GM21515 (cell line): ENCODE measurements around the gene NEDD4L.
A peak's percentile ranks its signal among the peaks of the same experiment; 100 is the strongest.

Source experiments
- ATAC-seq: cut with Tn5 transposase; IDR thresholded peaks from one replicate; pipeline ENCODE4 v1.9.1; 2021; ENCODE audit not compliant: unreplicated experiment

NEDD4L gene

DNA sequence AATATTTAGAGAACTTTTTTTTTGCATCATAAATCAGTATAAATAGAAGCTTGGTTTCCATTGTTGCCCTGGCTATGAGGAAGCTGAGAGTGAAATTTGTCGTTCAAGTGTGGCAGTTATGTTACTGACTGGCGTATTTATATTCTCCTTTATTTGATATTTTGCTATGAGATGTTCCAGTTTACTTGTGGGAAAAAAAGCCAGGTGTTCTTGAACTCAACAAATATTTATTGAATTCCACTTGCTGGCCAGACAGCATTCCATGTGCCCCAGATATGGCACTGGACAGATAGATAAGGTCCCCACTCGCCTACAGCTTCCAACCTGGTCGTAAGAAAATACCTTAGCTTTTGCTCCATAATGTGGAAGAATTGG lies 44.7 kb downstream of the NEDD4L start:
- no peak for ATAC-seq

GRCh38 chr18:58091099-58091611 lies 47.1 kb downstream of the NEDD4L start:
- ATAC-seq = peak; percentile 61

DNA sequence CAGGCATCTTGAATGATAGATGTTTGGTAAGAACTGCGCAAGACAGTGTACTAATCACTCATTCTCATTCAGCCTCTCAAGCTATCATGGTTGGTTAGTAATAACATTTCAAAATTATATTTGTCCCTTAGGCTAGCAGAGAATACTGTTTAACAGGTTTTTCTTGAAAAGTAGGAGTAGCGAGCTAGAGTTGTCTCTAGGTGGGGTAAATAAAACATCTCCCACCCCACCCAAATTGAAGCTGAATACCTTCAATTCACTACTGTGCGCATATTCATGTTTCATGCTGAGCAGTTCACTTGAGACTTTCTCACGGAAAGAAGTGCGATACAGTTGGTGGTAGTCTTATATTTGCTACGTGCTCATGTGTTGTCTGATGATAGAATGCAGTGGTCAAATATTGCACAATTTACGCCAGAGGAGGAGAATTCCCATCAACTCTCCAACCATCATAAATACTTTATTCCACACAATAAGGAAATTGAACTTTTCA lies 49.3 kb downstream of the NEDD4L start:
- no peak for ATAC-seq

DNA sequence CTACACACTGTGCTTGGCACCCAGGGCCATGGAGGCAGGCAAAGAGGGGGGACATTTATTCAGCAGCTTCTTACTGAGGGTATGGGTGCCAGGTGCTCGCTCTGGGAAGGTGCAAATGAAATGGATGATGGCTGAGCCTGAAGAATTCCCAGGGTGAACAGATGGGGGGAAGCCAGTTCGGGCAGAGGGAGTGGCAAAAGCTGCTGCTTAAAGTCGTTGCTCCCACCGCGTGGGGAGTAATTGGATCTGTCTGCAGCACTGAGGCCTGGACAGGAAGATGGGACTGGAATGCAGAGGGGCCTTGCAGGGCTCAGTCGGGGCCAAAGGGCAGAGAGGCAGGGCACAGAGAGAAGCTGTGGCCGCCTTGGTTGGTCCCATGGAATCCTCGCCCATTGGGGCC lies 51.2 kb downstream of the NEDD4L start:
- no peak for ATAC-seq

DNA sequence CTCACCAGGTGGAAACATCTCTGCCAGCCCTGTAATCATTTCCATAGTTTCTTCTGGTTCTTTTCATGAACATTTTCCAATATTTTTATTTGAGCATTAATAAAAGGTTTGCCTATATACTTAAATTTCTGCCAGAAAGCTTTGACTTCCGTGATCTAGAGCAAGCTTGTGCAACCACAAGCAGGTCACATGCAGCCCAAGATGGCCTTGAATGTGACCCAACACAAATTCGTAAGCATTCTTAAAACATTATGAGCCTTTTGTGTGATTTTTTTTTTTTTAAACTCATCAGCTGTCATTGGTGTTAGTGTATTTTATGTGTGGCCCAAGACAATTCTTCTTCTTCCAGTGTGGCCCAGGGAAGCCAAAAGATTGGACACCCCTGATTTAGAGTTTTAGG lies 51.6 kb downstream of the NEDD4L start:
- ATAC-seq = no peak

- no peak for ATAC-seq
Observed at GRCh38 chr18:58096658-58097057, 52.6 kb downstream of the NEDD4L start.

DNA sequence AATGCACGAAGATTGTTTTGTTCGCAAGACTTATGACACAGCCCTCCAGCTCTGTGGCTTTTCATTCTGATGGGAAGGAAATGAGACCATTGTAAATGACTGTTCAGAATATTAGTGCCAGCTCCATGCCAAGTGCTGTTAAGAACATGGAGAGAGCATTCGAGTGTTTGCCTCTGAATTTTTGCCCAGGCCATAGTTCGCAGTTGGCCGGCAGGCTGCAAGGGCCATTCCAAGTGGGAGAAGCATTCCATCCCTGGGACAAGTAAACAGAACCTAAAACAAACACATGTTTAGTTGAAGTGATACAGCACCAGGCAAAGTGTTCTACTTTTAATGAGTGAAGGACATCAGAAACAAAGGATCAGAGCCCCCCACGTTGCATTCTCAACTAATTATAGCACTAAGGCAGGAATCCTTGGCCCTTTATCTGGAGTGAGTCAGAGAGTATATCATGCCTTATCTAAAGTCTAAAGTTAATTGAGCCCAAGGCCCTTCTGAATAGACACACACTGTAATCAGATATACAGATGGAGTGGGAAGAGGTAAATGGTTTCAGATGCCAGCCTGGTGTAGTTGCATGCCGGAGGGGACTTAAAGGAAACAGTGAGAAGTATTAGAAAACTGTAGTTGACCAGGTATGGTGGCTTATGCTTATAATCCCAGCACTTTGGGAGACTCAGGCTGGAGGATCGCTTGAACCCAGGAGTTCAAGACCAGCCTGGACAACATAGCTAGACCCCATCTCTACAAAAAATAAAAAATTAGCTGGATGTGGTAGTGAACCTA lies 53.3 kb downstream of the NEDD4L start:
- no peak for ATAC-seq

GRCh38 chr18:58097907-58098166 lies 53.8 kb downstream of the NEDD4L start:
- no peak for ATAC-seq

DNA sequence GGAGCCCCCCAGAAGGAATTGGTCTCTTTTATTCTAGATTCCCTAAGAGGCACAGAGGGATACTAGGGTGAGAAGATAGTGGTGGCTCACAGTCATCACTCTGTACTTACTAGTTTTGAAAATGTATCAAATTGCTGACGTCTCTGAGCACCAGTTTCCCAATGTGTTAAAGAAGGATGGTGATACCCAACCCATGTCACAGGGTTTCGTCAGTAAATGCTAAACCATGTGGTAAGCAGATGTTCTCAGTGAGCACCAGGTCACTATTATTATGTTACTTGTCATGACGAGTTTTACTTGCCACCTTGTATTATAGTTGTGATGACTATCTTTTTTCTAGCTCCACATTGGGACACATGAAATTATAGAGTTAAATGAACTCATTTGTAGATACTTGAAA lies 54.7 kb downstream of the NEDD4L start:
- ATAC-seq = no peak

DNA sequence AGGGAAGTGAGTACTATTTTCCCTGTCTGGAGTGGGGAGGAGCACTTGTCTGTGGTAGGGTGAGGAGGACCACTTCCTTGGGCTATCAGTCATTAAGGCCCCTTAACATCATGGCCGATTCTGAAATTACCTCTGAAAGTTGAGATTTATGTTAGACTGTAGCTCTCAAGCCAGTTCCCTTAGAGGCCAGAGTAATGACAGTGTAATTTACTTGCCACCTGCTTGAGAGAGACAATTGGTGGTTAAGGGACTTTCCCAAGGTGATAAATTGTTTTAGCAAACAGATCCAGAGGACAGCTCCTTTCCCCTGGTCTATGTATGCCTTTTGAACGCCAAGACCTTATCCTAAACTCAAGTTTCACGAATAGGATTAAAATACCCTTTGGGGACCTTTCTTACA lies 56.1 kb downstream of the NEDD4L start:
- no peak for ATAC-seq

DNA sequence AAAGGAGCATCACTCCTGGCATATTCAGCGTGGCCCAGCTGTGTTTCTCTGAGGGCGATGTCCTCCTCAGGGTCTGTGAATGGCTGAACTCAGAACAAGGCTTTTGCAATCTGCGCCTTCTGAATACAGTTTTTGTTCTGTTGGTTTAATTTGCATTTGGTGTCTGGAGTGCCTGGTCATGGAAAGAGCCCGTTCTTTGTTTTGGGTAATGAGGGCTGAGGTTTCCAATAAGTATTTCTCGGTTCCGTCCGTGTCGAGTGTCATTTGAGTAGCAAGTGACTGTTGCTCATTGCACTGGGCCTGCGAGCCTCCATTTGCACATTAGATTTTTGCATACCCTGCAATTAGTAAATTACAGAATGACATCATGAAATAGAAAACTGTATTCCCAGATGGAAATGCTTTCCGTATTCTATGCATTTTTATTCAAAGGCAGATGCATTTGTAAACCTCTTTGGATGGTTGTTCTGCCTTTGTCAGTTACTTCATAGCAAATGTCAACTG lies 57.3 kb downstream of the NEDD4L start:
- ATAC-seq = no peak

- no peak for ATAC-seq
Observed at GRCh38 chr18:58102018-58102417, 58.0 kb downstream of the NEDD4L start.

- no peak for ATAC-seq
Observed at GRCh38 chr18:58102875-58103274, 58.8 kb downstream of the NEDD4L start.

- no peak for ATAC-seq
Observed at GRCh38 chr18:58103339-58103985, 59.4 kb downstream of the NEDD4L start.

DNA sequence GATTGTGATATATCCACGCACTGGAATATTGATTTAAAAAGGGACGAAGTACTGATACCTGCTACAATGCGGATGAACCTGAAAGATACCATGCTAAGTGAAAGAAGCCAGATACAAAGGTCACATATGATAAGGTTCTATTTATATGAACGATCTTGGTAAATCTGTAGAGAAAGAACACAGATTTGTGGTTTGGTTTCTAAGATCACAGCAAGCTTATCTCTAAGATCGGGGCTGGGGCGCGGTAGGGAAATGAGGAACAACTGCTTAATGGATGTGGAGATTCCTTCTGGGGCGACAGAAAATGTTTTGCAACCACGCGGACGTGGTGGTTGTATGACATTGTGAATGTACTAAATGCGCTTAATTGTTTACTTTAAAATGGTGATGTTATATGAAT lies 60.1 kb downstream of the NEDD4L start:
- no peak for ATAC-seq

GRCh38 chr18:58105206-58105887 lies 61.3 kb downstream of the NEDD4L start:
- no peak for ATAC-seq

GRCh38 chr18:58105888-58106260 lies 61.8 kb downstream of the NEDD4L start:
- ATAC-seq = no peak

DNA sequence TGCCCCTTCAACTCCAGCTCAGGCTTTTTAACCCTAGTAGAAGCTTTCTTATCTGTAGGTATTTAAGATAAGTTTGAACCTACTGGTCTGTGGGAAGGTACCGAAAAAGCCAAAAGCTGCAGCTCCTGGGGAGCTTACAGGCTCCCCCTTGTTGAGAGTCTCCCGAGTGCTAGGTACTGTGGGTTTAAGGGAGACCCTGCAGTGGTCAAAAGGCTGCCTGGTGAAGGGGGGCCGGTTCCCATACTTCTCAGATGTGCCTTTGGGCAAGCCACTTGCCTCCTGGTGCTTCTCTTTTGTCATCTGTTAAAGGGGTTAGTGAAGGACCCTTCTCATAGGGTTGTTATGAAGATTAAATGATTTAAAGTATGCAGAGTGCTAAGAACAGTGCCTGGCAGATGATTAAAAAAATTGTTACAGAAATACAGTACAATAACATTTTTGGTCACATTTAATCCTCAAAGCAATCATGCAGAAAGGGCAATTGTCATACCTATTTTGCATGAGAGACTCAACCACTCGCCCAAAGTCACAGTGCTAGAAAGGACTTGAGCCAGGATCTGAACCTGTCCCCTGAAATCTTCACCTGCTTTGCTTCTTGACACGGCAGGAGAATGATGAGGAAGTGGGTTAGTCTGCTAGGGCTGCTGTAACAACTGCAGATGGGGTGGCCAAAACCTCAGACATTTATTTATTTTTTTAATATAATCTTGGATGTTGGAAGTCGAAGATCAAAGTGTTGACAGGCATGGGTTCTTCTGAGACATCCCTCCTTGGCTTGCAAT lies 62.5 kb downstream of the NEDD4L start:
- ATAC-seq = no peak

DNA sequence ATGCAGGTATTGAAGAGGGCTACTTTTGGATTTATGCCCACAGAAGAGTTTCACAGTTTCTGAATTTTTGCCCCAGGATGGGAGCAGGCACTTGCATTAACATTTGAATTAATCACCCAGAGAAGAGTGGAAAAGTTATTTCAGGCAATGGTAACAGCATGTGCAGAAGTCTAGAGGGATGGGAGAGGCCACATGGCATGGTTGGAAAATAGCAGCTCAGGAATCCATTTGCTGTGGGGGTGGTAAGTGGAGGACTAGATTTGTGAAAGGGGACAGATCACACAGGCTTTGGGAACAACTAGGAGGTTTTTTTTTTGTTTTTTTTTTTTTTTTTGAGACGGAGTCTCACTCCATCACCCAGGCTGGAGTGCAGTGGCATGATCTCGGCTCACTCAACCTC lies 65.2 kb downstream of the NEDD4L start:
- ATAC-seq = no peak

- ATAC-seq = no peak
Observed at GRCh38 chr18:58110398-58110797, 66.4 kb downstream of the NEDD4L start.

- no peak for ATAC-seq
Observed at GRCh38 chr18:58112174-58112573, 68.1 kb downstream of the NEDD4L start.
